GM20000 (cell line): ENCODE data around the gene CMIP.

Source experiments
- DNase-seq: peaks from one replicate; pipeline ENCODE4 v3.0.0; 2012; ENCODE audit warnings: low spot score
- TF ChIP-seq, protein P1 (sequence below): IDR thresholded peaks from 2 replicates; pipeline ENCODE4 v1.5.1; 2012; ENCODE audit warnings: mild to moderate bottlenecking, control low read depth; ENCODE audit errors: extremely low read depth, missing control alignments

Gene CMIP

GRCh38 chr16:81700780-81701165 is 256.2 kb downstream of the CMIP start:
- TF ChIP-seq, protein P1, sequence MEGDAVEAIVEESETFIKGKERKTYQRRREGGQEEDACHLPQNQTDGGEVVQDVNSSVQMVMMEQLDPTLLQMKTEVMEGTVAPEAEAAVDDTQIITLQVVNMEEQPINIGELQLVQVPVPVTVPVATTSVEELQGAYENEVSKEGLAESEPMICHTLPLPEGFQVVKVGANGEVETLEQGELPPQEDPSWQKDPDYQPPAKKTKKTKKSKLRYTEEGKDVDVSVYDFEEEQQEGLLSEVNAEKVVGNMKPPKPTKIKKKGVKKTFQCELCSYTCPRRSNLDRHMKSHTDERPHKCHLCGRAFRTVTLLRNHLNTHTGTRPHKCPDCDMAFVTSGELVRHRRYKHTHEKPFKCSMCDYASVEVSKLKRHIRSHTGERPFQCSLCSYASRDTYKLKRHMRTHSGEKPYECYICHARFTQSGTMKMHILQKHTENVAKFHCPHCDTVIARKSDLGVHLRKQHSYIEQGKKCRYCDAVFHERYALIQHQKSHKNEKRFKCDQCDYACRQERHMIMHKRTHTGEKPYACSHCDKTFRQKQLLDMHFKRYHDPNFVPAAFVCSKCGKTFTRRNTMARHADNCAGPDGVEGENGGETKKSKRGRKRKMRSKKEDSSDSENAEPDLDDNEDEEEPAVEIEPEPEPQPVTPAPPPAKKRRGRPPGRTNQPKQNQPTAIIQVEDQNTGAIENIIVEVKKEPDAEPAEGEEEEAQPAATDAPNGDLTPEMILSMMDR: no peak
- DNase-seq: no peak

DNA sequence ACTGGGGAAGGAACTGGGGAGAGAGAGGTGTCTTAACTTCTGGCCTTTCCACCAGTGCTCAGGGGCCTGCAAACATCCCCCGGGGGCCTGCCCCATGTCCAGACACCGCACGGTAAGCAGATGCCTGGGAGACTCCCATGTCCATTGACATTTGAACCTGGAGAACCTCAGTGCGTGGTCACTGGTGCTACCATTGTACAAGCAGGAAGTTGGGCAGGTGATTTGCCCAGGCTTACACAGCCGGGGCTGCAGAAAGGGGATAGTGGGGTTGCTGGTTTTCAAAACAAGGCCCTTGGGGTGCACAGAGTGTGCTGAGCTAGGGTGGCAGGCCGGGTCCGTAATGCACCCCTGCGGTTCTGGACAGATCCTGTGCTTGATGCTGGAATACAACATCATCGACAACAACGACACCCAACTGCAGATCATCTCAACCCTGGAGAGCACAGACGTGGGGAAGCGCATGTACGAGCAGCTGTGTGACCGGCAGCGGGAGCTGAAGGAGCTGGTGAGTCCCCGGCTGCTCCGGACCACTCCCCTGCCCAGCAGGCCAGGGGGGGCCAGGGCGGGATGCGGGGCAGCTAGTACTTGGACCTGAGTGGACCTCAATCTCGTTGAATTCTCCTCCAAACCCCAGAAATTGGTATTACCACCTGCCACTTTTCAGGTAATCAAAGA is 256.8 kb downstream of the CMIP start:
- no peak for DNase-seq
- TF ChIP-seq, protein P1: no peak

- TF ChIP-seq, protein P1: no peak
- no peak for DNase-seq
Observed at GRCh38 chr16:81702506-81702905, 257.9 kb downstream of the CMIP start.

DNA sequence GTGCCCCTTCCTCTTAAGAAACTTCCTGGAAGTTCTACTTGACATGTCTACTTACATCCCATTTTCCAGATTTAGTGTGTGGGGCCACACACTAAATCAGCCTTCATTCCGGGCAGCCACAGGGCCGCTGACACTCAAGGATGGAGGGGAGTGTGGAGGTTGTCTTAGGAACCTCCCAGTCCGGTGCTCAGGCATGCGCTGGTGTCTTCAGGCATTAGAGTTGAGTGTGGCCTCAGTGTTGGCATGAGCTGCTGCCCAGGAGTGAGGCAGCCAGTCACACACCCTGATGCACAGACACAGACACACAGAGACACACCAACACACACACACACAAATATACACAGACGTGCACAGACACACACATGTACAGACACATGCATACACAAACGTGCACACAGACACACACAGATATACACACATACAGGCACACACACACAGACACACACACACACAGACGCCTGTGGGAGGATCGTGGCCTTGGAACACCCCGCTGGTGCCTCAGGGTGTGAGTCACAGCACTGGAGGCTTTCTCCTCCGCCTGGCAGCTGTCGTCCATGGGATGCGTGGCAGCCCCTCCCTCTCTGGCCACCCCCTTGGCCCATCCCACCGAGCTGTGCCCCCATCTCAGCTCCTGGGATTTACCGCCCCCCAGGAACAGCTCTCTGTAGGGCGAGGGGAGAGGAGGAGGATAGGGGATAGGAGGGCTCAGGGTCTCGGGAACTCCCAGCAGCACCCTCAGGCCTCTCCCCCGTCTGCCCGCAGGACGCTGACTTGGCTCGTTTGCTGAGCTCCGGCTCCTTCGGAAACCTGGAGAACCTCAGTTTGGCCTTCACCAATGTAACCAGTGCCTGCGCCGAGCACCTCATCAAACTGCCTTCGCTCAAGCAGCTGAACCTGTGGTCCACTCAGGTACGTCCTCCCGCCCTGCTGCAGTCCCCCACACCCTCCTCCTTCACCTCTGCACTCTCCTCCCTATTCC is 258.9 kb downstream of the CMIP start:
- DNase-seq: no peak
- TF ChIP-seq, protein P1: no peak

DNA sequence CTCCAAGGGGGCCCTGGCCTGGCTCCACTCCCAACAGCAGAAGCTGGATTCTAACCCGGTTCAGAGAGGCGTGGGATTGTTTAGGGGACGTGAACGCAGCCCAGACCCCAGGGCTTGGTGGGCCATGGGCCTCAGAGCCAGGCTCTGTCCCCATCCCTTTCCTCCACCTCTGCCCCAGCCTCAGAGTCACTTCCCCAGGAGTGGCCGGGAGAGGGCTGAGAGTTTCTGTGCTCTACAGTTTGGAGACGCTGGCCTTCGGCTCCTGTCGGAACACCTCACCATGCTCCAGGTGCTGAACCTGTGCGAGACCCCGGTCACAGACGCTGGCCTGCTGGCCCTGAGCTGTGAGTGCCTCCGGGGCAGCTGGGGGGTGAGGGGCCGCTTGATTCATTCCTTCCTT is 260.7 kb downstream of the CMIP start:
- TF ChIP-seq, protein P1: no peak
- no peak for DNase-seq

- TF ChIP-seq, protein P1: no peak
- DNase-seq: no peak
Observed at GRCh38 chr16:81706327-81707295, 262.0 kb downstream of the CMIP start.
